HG02852 (cell line): Measurements from ENCODE around the gene CENPV.
"Not testable (repeated sequence)": the region's sequence is repeated elsewhere in the genome, so short reads cannot be mapped to it uniquely, and the experiment has no call there.

Experiments
- ATAC-seq: cut with Tn5 transposase; IDR thresholded peaks from one replicate; pipeline ENCODE4 v1.9.1; 2021; ENCODE audit warnings: mild to moderate bottlenecking, moderate library complexity; ENCODE audit not compliant: unreplicated experiment

CENPV gene

GRCh38 chr17:16353317-16354174 lies at the start of gene CENPV:
Gene CENPV (minus strand): TSS chr17:16353469. CDS start chr17:16353436, 33 bp downstream.
- peak; percentile 65 for ATAC-seq

GRCh38 chr17:16398270-16399267 lies 45.3 kb upstream of the CENPV start:
- peak; percentile 64 for ATAC-seq

DNA sequence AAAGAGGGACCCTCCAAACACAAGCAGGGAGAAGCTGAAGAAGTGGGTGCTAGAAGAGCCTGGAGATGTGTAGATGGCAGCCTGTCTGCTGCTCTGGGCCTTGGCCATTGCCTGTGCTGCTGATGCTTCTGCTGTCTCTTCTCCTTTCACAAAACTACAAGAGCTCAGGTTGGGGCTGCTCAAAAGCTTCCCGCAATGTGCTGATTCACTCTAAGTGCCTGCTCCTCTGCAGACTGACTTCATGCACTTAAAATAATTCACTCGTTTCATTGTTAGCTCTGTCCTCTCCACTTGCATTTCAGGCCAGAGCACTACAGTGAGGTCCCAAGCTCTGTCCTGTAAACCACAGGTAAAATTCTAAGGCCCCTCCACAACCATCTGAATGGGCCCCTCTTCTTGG lies 43.4 kb upstream of the CENPV start:
- ATAC-seq: not testable (repeated sequence)

DNA sequence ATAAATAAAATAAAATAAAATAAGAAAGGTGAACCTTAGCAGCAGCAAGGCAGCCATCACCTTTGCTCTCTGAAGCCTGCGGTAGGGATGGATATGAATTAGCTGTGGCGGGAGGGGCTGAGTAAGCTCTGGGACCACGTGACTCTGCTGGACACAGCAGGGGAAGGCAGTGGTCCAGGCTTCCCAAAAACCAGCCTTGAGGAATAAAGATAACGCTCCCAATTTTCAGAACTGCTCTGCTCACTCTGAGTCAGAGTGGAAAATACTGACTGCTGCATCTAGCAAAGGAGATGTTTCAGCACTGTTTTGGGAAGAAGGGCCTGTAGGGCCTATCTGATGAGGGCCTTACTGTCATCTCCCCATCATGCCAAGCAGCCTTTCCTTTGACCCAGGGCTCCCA lies 42.6 kb upstream of the CENPV start:
- not testable (repeated sequence) for ATAC-seq

DNA sequence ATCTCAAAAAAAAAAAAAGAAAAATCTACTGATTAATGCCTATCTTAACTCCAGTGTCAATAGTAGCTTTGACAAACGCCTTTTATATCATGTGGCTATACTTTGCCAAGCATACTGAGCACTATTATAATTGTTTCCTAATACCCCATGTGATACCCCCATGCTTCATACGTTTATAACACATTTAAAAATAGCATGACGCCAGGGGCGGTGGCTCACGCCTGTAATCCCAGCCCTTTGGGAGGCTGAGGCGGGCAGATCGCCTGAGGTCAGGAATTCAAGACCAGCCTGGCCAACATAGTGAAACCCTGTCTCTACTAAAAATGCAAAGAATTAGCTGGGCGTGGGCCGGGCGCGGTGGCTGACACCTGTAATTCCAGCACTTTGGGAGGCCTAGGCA lies 39.2 kb upstream of the CENPV start:
- not testable (repeated sequence) for ATAC-seq

DNA sequence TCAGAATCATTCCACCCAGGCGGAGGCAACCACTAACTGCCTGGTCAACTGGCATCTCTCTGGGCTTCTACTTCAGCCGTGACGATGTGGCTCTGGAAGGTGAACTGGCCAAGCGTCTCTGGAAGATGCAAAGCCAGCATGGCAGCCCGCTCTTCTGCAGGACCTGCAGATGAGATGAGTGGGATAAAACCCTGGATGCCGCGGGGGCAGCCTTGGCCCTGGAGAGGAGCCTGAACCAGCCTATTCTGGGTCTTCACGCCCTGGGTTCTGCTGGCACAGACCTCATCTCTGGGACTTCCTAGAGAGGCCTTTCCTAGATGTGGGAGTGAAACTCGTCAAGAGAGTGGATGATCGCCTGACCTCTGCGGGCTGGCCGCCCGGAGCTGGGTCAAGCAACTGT lies 38.2 kb upstream of the CENPV start:
- ATAC-seq: no peak

- ATAC-seq: not testable (repeated sequence)
Observed at GRCh38 chr17:16386126-16386507, 32.8 kb upstream of the CENPV start.

DNA sequence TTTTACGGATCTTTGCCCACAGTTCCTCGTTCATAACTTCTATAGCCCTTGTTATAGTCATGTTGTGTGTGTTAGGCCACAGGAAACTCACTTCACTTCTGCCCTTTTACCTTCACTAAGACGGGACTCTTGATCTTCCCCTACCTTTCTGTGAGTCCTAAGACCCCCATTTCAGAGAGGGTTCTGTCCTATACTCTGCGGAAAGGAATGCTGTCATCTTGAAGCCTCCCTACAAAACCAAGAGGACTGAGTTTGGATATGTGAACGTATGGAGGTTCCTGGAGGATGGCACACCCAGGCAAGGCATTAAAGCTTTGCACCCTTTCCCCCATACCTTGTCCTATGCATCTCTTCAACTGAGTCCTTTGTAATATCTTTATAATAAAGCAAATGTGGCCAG lies 31.3 kb upstream of the CENPV start:
- no peak for ATAC-seq

GRCh38 chr17:16383772-16384287 lies 30.6 kb upstream of the CENPV start:
- ATAC-seq: no peak

DNA sequence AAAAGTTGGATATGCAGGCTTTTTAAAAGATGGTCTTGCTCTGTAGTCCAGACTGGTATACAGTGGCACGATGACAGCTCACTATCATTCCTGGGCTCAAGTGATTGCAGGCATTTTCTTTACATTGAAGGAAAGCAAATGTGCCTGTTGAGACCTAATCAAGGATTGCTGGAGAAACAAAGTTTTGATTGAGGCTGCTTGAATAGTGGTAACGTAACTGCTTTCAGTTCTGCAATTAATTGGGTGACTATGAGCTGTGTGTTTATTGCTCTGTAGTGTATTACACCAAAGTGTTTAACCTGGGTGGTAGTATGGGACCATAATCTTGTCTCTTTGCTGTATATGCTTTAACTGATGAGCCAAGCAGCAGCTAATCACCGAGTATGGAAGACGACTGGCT lies 29.9 kb upstream of the CENPV start:
- ATAC-seq: no peak

DNA sequence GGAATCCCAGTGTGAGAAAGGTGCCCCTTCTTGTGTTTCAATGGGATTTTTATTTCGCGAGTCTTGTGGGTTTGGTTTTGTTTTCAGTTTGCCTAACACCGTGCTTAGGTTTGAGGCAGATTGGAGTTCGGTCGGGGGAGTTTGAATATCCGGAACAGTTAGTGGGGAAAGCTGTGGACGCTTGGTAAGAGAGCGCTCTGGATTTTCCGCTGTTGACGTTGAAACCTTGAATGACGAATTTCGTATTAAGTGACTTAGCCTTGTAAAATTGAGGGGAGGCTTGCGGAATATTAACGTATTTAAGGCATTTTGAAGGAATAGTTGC lies 28.2 kb upstream of the CENPV start:
- ATAC-seq: no peak

DNA sequence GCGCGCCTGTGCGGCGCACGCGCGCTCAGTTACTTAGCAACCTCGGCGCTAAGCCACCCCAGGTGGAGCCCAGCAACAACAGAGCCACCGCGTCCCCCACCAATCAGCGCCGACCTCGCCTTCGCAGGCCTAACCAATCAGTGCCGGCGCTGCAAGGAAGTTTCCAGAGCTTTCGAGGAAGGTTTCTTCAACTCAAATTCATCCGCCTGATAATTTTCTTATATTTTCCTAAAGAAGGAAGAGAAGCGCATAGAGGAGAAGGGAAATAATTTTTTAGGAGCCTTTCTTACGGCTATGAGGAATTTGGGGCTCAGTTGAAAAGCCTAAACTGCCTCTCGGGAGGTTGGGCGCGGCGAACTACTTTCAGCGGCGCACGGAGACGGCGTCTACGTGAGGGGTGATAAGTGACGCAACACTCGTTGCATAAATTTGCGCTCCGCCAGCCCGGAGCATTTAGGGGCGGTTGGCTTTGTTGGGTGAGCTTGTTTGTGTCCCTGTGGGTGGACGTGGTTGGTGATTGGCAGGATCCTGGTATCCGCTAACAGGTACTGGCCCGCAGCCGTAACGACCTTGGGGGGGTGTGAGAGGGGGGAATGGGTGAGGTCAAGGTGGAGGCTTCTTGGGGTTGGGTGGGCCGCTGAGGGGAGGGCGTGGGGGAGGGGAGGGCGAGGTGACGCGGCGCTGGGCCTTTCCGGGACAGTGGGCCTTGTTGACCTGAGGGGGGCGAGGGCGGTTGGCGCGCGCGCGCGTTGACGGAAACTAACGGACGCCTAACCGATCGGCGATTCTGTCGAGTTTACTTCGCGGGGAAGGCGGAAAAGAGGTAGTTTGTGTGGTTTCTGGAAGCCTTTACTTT lies 27.6 kb upstream of the CENPV start, which contains the start of gene UBB:
UBB (plus strand) TSS at position 452 of the 856 bp plus-strand sequence. CDS start 817 bp downstream, outside the sequence.
- ATAC-seq: peak; percentile 94

DNA sequence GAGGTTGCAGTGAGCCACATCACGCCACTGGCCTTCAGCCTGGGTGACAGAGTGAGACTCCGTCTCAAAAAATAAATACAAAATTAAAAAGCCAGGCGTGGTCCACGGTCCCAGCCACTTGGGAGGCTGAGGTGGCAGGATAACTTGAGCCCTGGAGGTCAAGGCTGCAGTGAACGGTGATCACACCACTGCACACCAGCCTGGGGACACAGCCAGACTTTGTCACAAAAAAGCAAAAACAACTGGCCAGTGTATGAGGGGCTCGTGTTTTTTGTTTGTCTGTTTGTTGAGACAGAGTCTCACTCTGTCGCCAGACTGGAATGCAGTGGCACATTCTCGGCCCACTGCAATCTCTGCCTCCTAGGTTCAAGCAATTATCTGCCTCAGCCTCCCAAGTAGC lies 26.4 kb upstream of the CENPV start:
- ATAC-seq: no peak

- no peak for ATAC-seq
Observed at GRCh38 chr17:16378636-16379282, 25.5 kb upstream of the CENPV start.

GRCh38 chr17:16377941-16378341 lies 24.7 kb upstream of the CENPV start:
- ATAC-seq: no peak

DNA sequence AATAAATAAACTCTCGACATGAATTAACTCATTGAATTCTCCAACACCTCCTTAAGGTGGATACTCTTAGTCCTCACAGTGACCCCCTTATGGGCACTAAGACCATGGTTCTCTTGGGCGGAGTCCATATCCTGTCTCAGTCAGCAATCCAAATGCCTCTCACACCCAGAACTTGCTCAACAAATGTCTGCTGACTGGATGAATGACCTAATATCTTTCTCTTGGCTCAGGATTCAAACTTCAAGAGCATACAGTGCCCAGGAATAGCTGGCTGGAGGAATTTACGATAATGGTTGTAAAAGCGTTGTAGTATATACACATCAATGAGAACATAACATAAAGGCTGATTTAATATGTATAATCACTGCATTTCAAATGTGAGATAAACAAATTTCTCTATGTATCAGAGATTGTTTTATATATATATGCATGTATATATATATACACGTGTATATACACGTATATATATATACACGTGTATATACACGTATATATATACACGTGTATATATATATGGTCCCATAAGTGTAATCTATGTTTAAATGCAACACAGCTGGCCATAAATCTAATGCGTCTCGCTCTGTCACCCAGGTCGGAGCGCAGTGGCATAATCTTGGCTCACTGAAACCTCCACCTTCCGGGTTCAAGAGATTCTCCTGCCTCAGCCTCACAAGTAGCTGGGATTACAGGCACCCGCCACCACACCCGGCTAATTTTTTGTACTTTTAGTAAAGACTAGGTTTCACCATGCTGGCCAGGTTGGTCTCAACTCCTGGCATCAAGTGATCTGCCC lies 21.1 kb upstream of the CENPV start:
- no peak for ATAC-seq

DNA sequence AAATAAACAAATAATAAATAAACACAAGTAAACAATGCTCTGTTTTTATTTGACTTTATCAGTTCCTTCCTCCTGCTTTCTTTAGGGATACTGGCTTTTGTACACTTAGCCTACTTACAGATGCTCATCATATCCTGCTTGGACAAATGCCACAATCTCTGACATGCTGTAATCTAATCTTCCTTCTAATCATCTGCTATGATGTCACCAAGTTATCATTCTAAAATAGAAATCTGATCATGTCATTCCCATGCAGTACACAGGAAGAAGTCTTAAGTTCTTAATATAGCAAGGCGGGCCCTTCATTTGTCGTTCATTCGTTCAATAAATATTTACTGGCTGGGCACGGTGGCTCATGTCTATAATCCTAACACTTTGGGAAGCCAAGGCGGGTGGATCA lies 18.5 kb upstream of the CENPV start:
- no peak for ATAC-seq

GRCh38 chr17:16364625-16365024 lies 11.4 kb upstream of the CENPV start:
- no peak for ATAC-seq
